Prostate gland (tissue), 2 donors: Measurements from ENCODE around the gene NECTIN4. TPM values are rescaled to one million over a fixed set of nuclear protein-coding genes. Genes with fewer than 3 reads are reported as not detected.

Source experiments
- DNase-seq: peaks from one replicate; pipeline ENCODE4 v3.0.0-alpha.2; 2019; ENCODE audit warnings: low spot score
- H3K27ac ChIP-seq, 2 donors: fragments of 200-600 bp; sonication (generic); 2 replicates each; pipeline ENCODE4 v1.5.1; 2017 to 2019
- H3K27me3 ChIP-seq: fragments of 200-600 bp; sonication (generic); replicated peaks from 2 replicates; pipeline ENCODE4 v1.5.1; 2019; ENCODE audit not compliant: insufficient read depth
- H3K36me3 ChIP-seq, 2 donors: fragments of 200-600 bp; sonication (generic); 1 replicate in 1 of 2; 2 replicates in 1 of 2; pipeline versions ENCODE4 v1.5.1 to v1.8.1; 2017 to 2019
- H3K4me1 ChIP-seq: fragments of 200-600 bp; sonication (generic); replicated peaks from 2 replicates; pipeline ENCODE4 v1.5.1; 2019
- H3K4me3 ChIP-seq, 2 donors: fragments of 200-600 bp; sonication (generic); 2 replicates each; pipeline ENCODE4 v1.5.1; 2017 to 2019
- H3K9me3 ChIP-seq: fragments of 200-600 bp; sonication (generic); 2 replicates; pipeline ENCODE4 v1.5.1; 2017
- CTCF ChIP-seq, 4 experiments: fragments of 200-600 bp in 2 of 4; fragments of 450-650 bp in 2 of 4; sonication (generic) in 2 of 4; IDR thresholded peaks; 1 replicate in 3 of 4; 2 replicates in 1 of 4; pipeline ENCODE4 v1.5.1; 2016 to 2019; ENCODE audit warnings: antibody characterized with exemption in 4 of 4, mild to moderate bottlenecking in 2 of 4, moderate library complexity in 2 of 4
- POLR2A ChIP-seq: fragments of 450-650 bp; IDR thresholded peaks from one replicate; pipeline ENCODE4 v1.6.1; 2016; ENCODE audit warnings: antibody characterized with exemption, mild to moderate bottlenecking
- POLR2AphosphoS5 ChIP-seq: sonication (generic); formaldehyde crosslinking; IDR thresholded peaks from one replicate; pipeline ENCODE4 v1.6.1; 2017; ENCODE audit warnings: antibody characterized with exemption
- WGBS: methylation state at CpG from one replicate; pipeline ENCODE4 v1.1.5; 2018; 5-methylcytosine and 5-hydroxymethylcytosine counted together
- intact Hi-C: fragments of 100-400 bp; cut with DNase I; formaldehyde crosslinking; loops from one replicate; pipeline ENCODE4 v1.14.2; 2022
- total RNA-seq, 2 donors: library from RNA; depleted of rRNA; stranded (reverse); fragments of >200 nt; gene quantifications; one replicate each; pipeline ENCODE4 v1.1.0, GENCODE V29; 2016

The NECTIN4 gene
- total RNA-seq, 2 donors from 2014 or later = 9.6 to 18.6 TPM

- DNase-seq = peak; percentile 66
Observed at GRCh38 chr1:161074676-161075368, 14.5 kb downstream of the NECTIN4 start.

GRCh38 chr1:161073474-161074121 lies 15.8 kb downstream of the NECTIN4 start:
- TF ChIP-seq CTCF (IDR thresholded peaks at IDR 0.05) = peak in 1 of 4 experiments; percentile 14
- TF ChIP-seq POLR2AphosphoS5 = no peak
- WGBS = 83% methylated on average over 5 of the region's 7 CpGs
- no peaks in the 10 kb centered on the region for H3K4me1 ChIP-seq
- H3K36me3 ChIP-seq = no peaks in the 10 kb centered on the region
- no peak overlapping the region for H3K27ac ChIP-seq
- intact Hi-C loops = no loop called here
- no peaks in the 10 kb centered on the region for H3K27me3 ChIP-seq
- H3K9me3 ChIP-seq = no peaks in the 10 kb centered on the region
- peak; percentile 22 for DNase-seq
- H3K4me3 ChIP-seq = no peak overlapping the region

More at GRCh38 chr1:161074676-161075368, 14.5 kb downstream of the NECTIN4 start:
- TF ChIP-seq CTCF (IDR thresholded peaks at IDR 0.05) (no peak), POLR2A (no peak), POLR2AphosphoS5 (peak; percentile 20)
- intact Hi-C loops = no loop called here
- Histone ChIP-seq H3K4me1 (no peaks in the 10 kb centered on the region), H3K27ac (no peak overlapping the region), H3K9me3 (no peaks in the 10 kb centered on the region), H3K4me3 (no peak overlapping the region), H3K27me3 (no peaks in the 10 kb centered on the region), H3K36me3 (no peaks in the 10 kb centered on the region)
- WGBS = 46% methylated on average over 12 of the region's 12 CpGs

- Histone ChIP-seq H3K4me1 (no peaks in the 10 kb centered on the region), H3K27ac (no peak overlapping the region), H3K9me3 (no peaks in the 10 kb centered on the region), H3K4me3 (no peak overlapping the region), H3K27me3 (no peaks in the 10 kb centered on the region), H3K36me3 (no peaks in the 10 kb centered on the region)
- TF ChIP-seq POLR2AphosphoS5 (no peak), CTCF (IDR thresholded peaks at IDR 0.05) (no peak), POLR2A (no peak)
- intact Hi-C loops = no loop called here
- 89% methylated on average over 19 of the region's 19 CpGs for whole genome bisulfite sequencing
- DNase-seq = no peak
Observed at GRCh38 chr1:161072751-161073449, 16.5 kb downstream of the NECTIN4 start.

GRCh38 chr1:161071886-161072371 lies 17.4 kb downstream of the NECTIN4 start:
- WGBS = 79% methylated on average over 9 of the region's 9 CpGs
- no peaks in the 10 kb centered on the region for H3K27me3 ChIP-seq

More at GRCh38 chr1:161071886-161072371, 17.4 kb downstream of the NECTIN4 start:
- no peaks in the 10 kb centered on the region for H3K36me3 ChIP-seq
- H3K4me1 ChIP-seq = no peaks in the 10 kb centered on the region
- H3K9me3 ChIP-seq = no peaks in the 10 kb centered on the region
- peak; percentile 46 for DNase-seq
- no peak overlapping the region for H3K27ac ChIP-seq
- intact Hi-C loops = no loop called here
- TF ChIP-seq POLR2A = no peak
- peak in 3 of 4 experiments; percentile 29 to 65 (median 59) for TF ChIP-seq CTCF (IDR thresholded peaks at IDR 0.05)
- H3K4me3 ChIP-seq = no peak overlapping the region
